ENCODE data around the gene WDR72. TPM values are rescaled to one million over a fixed set of nuclear protein-coding genes. Genes with fewer than 3 reads are reported as not detected.

WDR72 gene
- polyA plus RNA-seq, 1 of the 3 experiments (the other 2 are of a cell fraction), result 0.02 TPM

- TF ChIP-seq RFX5 (IDR thresholded peaks at IDR 0.05; ENCODE audit: low read length) (no peak), USF1 (IDR thresholded peaks at IDR 0.05; ENCODE audit: borderline replicate concordance, low read depth) (no peak), PBX3 (IDR thresholded peaks at IDR 0.05) (no peak), FOSL2 (IDR thresholded peaks at IDR 0.05; ENCODE audit: borderline replicate concordance, low read depth) (no peak), RCOR1 (IDR thresholded peaks at IDR 0.05; ENCODE audit: low read length) (no peak), MEF2A (IDR thresholded peaks at IDR 0.05; ENCODE audit: borderline replicate concordance, low read depth) (no peak), NFIC (IDR thresholded peaks at IDR 0.05; ENCODE audit: borderline replicate concordance) (no peak)
- H2AFZ ChIP-seq (ENCODE audit: low read depth), result no peak overlapping the region
- no peak overlapping the region for H3K9ac ChIP-seq
- no peaks in the 10 kb centered on the region for H4K20me1 ChIP-seq (ENCODE audit: insufficient read depth)
- H3F3A ChIP-seq (replicated peaks; ENCODE audit: insufficient read depth), result no peaks in the 10 kb centered on the region
- H3K36me3 ChIP-seq (replicated peaks in 1 of 2; ENCODE audit: control insufficient read depth in 1 of 2, insufficient read depth in 2 of 2, low read length in 1 of 2), result no peaks in the 10 kb centered on the region
- H3K4me1 ChIP-seq (ENCODE audit: control insufficient read depth in 1 of 2, insufficient read depth in 2 of 2, low read depth in 1 of 2, low read length in 1 of 2), result no peaks in the 10 kb centered on the region
- no peak overlapping the region for H3K27ac ChIP-seq (ENCODE audit: low read depth in 2 of 2, low read length in 1 of 2)
- no peak overlapping the region for H3K4me2 ChIP-seq
- CTCF ChIA-PET, result no interaction called here
- H3K9me3 ChIP-seq, result no peaks in the 10 kb centered on the region
- H3K4me3 ChIP-seq (ENCODE audit: low read depth in 2 of 2, low read length in 1 of 2), result no peak overlapping the region
- WGBS (ENCODE audit: low lambda C conversion rate), result 1% methylated on average over 2 of the region's 2 CpGs
- POLR2A ChIA-PET, result no interaction called here
- no peaks in the 10 kb centered on the region for H3K79me2 ChIP-seq (ENCODE audit: insufficient read depth)
- no peaks in the 10 kb centered on the region for H3K27me3 ChIP-seq (ENCODE audit: insufficient read depth)
- no peak for DNase-seq
- H3K9me2 ChIP-seq, result no peaks in the 10 kb centered on the region
Measured at GRCh38 chr15:53534105-53534839, 225.2 kb downstream of the WDR72 start.

GRCh38 chr15:53530761-53531160 lies 228.7 kb downstream of the WDR72 start:
- no peaks in the 10 kb centered on the region for H3K79me2 ChIP-seq (ENCODE audit: insufficient read depth)
- no peak overlapping the region for H2AFZ ChIP-seq (ENCODE audit: low read depth)
- no peaks in the 10 kb centered on the region for H3K9me3 ChIP-seq
- no peak overlapping the region for H3K4me2 ChIP-seq
- H3K4me1 ChIP-seq (ENCODE audit: control insufficient read depth in 1 of 2, insufficient read depth in 2 of 2, low read depth in 1 of 2, low read length in 1 of 2), result no peaks in the 10 kb centered on the region
- no peaks in the 10 kb centered on the region for H3F3A ChIP-seq (replicated peaks; ENCODE audit: insufficient read depth)
- H3K27ac ChIP-seq (ENCODE audit: low read depth in 2 of 2, low read length in 1 of 2), result no peak overlapping the region
- CTCF ChIA-PET, result no interaction called here
- no peaks in the 10 kb centered on the region for H3K9me2 ChIP-seq
- POLR2A ChIA-PET, result no interaction called here
- no peak for TF ChIP-seq FOSL2 (IDR thresholded peaks at IDR 0.05; ENCODE audit: borderline replicate concordance, low read depth)
- TF ChIP-seq MEF2A (IDR thresholded peaks at IDR 0.05; ENCODE audit: borderline replicate concordance, low read depth), result no peak
- no peak overlapping the region for H3K9ac ChIP-seq
- no peaks in the 10 kb centered on the region for H4K20me1 ChIP-seq (ENCODE audit: insufficient read depth)
- WGBS (ENCODE audit: low lambda C conversion rate), result 20% methylated on average over 3 of the region's 3 CpGs
- no peak for DNase-seq
- H3K27me3 ChIP-seq (ENCODE audit: insufficient read depth), result no peaks in the 10 kb centered on the region
- H3K4me3 ChIP-seq (ENCODE audit: low read depth in 2 of 2, low read length in 1 of 2), result no peak overlapping the region
- H3K36me3 ChIP-seq (replicated peaks in 1 of 2; ENCODE audit: control insufficient read depth in 1 of 2, insufficient read depth in 2 of 2, low read length in 1 of 2), result no peaks in the 10 kb centered on the region

GRCh38 chr15:53527996-53528395 lies 231.5 kb downstream of the WDR72 start:
- no peak for DNase-seq
- Histone ChIP-seq H3K4me2 (no peak overlapping the region), H3K9ac (no peak overlapping the region), H3K27me3 (ENCODE audit: insufficient read depth) (no peaks in the 10 kb centered on the region), H3K9me2 (no peaks in the 10 kb centered on the region), H3K27ac (ENCODE audit: low read depth in 2 of 2, low read length in 1 of 2) (no peak overlapping the region), H3K4me1 (ENCODE audit: control insufficient read depth in 1 of 2, insufficient read depth in 2 of 2, low read depth in 1 of 2, low read length in 1 of 2) (no peaks in the 10 kb centered on the region), H3K36me3 (replicated peaks in 1 of 2; ENCODE audit: control insufficient read depth in 1 of 2, insufficient read depth in 2 of 2, low read length in 1 of 2) (no peaks in the 10 kb centered on the region), H3K4me3 (ENCODE audit: low read depth in 2 of 2, low read length in 1 of 2) (no peak overlapping the region), H3K9me3 (no peaks in the 10 kb centered on the region), H3K79me2 (ENCODE audit: insufficient read depth) (no peaks in the 10 kb centered on the region), H4K20me1 (ENCODE audit: insufficient read depth) (no peaks in the 10 kb centered on the region), H3F3A (replicated peaks; ENCODE audit: insufficient read depth) (no peaks in the 10 kb centered on the region), H2AFZ (ENCODE audit: low read depth) (no peak overlapping the region)
- CTCF ChIA-PET, result interaction anchor here (1.2 kb wide), 1 partner anchor 12 kb away, joined by 4 read pairs; no protein-coding TSS in a partner anchor
- POLR2A ChIA-PET, result no interaction called here
- no peak for TF ChIP-seq ELF1 (IDR thresholded peaks at IDR 0.05)
- TF ChIP-seq TEAD4 (IDR thresholded peaks at IDR 0.05; ENCODE audit: borderline replicate concordance, insufficient read depth), result no peak
- no peak for TF ChIP-seq USF1 (IDR thresholded peaks at IDR 0.05; ENCODE audit: borderline replicate concordance, low read depth)
- TF ChIP-seq YY1 (IDR thresholded peaks at IDR 0.05; ENCODE audit: low read depth), result no peak
- no peak for TF ChIP-seq NRF1 (IDR thresholded peaks at IDR 0.05; ENCODE audit: low read depth, low read length)
- no peak for TF ChIP-seq FOXJ3 (CRISPR knock-in tag; IDR thresholded peaks at IDR 0.05)
- TF ChIP-seq REST (IDR thresholded peaks at IDR 0.05; ENCODE audit: low read depth, low read length), result no peak
- no peak for TF ChIP-seq NFIC (IDR thresholded peaks at IDR 0.05; ENCODE audit: borderline replicate concordance)
- TF ChIP-seq IRF3 (IDR thresholded peaks at IDR 0.05; ENCODE audit: low read depth, low read length), result no peak
